Neural cell (in vitro differentiated cells): ENCODE measurements around the gene DCUN1D2.

Source experiments
- EP300 ChIP-seq: fragments of 450-650 bp; conservative IDR thresholded peaks from 2 replicates; pipeline ENCODE4 v1.6.1; 2014; ENCODE audit warnings: antibody characterized with exemption, mild to moderate bottlenecking, moderate library complexity; ENCODE audit not compliant: poor library complexity, severe bottlenecking
- MXI1 ChIP-seq: fragments of 450-650 bp; conservative IDR thresholded peaks from 2 replicates; pipeline ENCODE4 v1.6.1; 2014; ENCODE audit warnings: antibody characterized with exemption, mild to moderate bottlenecking; ENCODE audit not compliant: poor library complexity, severe bottlenecking
- TF ChIP-seq, protein P1 (sequence below): fragments of 450-650 bp; IDR thresholded peaks from 2 replicates; pipeline ENCODE4 v1.5.1; 2014; ENCODE audit warnings: antibody characterized with exemption, mild to moderate bottlenecking, moderate library complexity; ENCODE audit not compliant: poor library complexity, severe bottlenecking

DNA sequence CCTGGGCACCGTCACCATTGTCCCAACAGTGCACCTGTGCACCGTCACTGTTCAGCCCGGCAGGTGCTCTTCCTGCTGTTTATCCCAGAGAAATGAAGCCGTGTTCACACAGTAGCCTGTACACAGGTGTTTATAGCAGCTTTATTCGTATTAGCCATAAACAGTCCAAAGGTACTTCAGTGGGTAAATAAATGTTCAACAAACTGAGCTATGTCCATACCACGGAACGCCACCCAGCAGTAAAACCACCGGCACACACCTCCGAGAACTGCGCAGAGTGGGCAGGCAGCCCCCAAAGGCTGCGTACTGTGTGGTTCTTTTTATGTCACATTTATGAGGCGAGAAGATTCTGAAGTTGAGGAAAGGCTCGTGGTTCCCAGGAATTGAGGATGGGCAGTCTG, 44.9 kb upstream of the DCUN1D2 start:
- TF ChIP-seq, protein P1, sequence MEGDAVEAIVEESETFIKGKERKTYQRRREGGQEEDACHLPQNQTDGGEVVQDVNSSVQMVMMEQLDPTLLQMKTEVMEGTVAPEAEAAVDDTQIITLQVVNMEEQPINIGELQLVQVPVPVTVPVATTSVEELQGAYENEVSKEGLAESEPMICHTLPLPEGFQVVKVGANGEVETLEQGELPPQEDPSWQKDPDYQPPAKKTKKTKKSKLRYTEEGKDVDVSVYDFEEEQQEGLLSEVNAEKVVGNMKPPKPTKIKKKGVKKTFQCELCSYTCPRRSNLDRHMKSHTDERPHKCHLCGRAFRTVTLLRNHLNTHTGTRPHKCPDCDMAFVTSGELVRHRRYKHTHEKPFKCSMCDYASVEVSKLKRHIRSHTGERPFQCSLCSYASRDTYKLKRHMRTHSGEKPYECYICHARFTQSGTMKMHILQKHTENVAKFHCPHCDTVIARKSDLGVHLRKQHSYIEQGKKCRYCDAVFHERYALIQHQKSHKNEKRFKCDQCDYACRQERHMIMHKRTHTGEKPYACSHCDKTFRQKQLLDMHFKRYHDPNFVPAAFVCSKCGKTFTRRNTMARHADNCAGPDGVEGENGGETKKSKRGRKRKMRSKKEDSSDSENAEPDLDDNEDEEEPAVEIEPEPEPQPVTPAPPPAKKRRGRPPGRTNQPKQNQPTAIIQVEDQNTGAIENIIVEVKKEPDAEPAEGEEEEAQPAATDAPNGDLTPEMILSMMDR = no peak
- no peak for TF ChIP-seq EP300
- TF ChIP-seq MXI1 = no peak
